ENCODE measurements around the gene CETN1. TPM values are rescaled to one million over a fixed set of nuclear protein-coding genes. Genes with fewer than 3 reads are reported as not detected.

CETN1 gene
- total and polyA plus RNA-seq, 2 of the 13 experiments (the other 11 are each of a cell fraction or from before 2014, with no cell fraction given): not detected

DNA sequence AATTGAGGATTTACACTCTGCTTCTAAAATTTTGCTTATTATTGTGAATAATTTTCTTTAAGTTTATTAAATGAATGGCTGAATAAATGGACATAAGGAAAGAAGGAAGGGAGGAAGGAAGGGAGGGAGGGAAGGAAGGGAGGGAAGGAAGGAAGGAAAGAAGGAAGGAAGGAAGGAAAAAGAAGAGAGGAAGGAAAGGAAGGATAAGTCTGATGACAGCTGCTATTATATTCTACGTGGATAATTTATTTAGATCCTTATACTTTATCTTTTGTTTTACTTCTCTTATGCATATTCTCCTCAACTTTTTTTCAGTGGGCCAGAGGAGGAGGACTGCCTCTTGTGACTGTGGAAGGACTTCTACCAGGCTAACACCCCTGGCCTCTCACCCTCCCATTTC, 34.0 kb downstream of the CETN1 start:
- Histone ChIP-seq H2AFZ (ENCODE audit: low read length) (no peak overlapping the region), H3K36me3 (replicated peaks in 1 of 2; ENCODE audit: control insufficient read depth in 1 of 2, insufficient read depth in 2 of 2, low read length in 2 of 2) (no peaks in the 10 kb centered on the region), H4K20me1 (ENCODE audit: insufficient read depth, low read length) (no peaks in the 10 kb centered on the region), H3K27me3 (ENCODE audit: control insufficient read depth in 1 of 2, insufficient read depth in 2 of 2, low read length in 2 of 2) (no peaks in the 10 kb centered on the region; a peak in 3 of 5 replicates), H3K9me3 (ENCODE audit: low read length) (no peaks in the 10 kb centered on the region), H3K79me2 (ENCODE audit: insufficient read depth, low read length) (no peaks in the 10 kb centered on the region), H3K27ac (ENCODE audit: extremely low read length, insufficient read depth, low read length) (no peak overlapping the region), H3K4me3 (replicated peaks in 1 of 3; ENCODE audit: insufficient read depth in 1 of 3, low read depth in 2 of 3, low read length in 3 of 3) (no peak overlapping the region), H3K4me1 (ENCODE audit: insufficient read depth, low read length) (no peaks in the 10 kb centered on the region), H3K9ac (ENCODE audit: insufficient read depth, low read depth, low read length) (no peak overlapping the region), H3K4me2 (ENCODE audit: low read depth, low read length) (no peak overlapping the region)
- no peak for ATAC-seq
- DNase-seq (ENCODE audit: low spot score): no peak
- intact Hi-C loops (cut with micrococcal nuclease; ENCODE audit: unreplicated experiment): no loop called here
- ChIA-PET CTCF (ENCODE audit: low intra/inter-chr PET ratio, low total read pairs) (no interaction called here), POLR2A (no interaction called here)
- in situ Hi-C loops (cut with HindIII; ENCODE audit: extremely low pct_ligation_motif_present, low pct_unique_long_range_greater_than_20kb): loop anchor here (10.0 to 25.0 kb wide), 2 partner anchors 223 to 339 kb away; no protein-coding TSS in a partner anchor
- 28% methylated on average over 1 of the region's 1 CpG for WGBS (ENCODE audit: low lambda C conversion rate)
- FAIRE-seq: no peak
- TF ChIP-seq KLF15 (CRISPR knock-in tag; IDR thresholded peaks at IDR 0.05; ENCODE audit: borderline replicate concordance): no peak
- no peak for TF ChIP-seq HNRNPL (IDR thresholded peaks at IDR 0.05; ENCODE audit: low read depth, low read length)
- TF ChIP-seq ZNF547 (CRISPR knock-in tag; IDR thresholded peaks at IDR 0.05): no peak
- no peak for TF ChIP-seq PTBP1 (IDR thresholded peaks at IDR 0.05; ENCODE audit: low read depth, low read length, poor library complexity, severe bottlenecking)
- TF ChIP-seq HNRNPK (IDR thresholded peaks at IDR 0.05; ENCODE audit: low read depth, low read length, poor library complexity, severe bottlenecking): peak; percentile 61
- TF ChIP-seq, protein P1, sequence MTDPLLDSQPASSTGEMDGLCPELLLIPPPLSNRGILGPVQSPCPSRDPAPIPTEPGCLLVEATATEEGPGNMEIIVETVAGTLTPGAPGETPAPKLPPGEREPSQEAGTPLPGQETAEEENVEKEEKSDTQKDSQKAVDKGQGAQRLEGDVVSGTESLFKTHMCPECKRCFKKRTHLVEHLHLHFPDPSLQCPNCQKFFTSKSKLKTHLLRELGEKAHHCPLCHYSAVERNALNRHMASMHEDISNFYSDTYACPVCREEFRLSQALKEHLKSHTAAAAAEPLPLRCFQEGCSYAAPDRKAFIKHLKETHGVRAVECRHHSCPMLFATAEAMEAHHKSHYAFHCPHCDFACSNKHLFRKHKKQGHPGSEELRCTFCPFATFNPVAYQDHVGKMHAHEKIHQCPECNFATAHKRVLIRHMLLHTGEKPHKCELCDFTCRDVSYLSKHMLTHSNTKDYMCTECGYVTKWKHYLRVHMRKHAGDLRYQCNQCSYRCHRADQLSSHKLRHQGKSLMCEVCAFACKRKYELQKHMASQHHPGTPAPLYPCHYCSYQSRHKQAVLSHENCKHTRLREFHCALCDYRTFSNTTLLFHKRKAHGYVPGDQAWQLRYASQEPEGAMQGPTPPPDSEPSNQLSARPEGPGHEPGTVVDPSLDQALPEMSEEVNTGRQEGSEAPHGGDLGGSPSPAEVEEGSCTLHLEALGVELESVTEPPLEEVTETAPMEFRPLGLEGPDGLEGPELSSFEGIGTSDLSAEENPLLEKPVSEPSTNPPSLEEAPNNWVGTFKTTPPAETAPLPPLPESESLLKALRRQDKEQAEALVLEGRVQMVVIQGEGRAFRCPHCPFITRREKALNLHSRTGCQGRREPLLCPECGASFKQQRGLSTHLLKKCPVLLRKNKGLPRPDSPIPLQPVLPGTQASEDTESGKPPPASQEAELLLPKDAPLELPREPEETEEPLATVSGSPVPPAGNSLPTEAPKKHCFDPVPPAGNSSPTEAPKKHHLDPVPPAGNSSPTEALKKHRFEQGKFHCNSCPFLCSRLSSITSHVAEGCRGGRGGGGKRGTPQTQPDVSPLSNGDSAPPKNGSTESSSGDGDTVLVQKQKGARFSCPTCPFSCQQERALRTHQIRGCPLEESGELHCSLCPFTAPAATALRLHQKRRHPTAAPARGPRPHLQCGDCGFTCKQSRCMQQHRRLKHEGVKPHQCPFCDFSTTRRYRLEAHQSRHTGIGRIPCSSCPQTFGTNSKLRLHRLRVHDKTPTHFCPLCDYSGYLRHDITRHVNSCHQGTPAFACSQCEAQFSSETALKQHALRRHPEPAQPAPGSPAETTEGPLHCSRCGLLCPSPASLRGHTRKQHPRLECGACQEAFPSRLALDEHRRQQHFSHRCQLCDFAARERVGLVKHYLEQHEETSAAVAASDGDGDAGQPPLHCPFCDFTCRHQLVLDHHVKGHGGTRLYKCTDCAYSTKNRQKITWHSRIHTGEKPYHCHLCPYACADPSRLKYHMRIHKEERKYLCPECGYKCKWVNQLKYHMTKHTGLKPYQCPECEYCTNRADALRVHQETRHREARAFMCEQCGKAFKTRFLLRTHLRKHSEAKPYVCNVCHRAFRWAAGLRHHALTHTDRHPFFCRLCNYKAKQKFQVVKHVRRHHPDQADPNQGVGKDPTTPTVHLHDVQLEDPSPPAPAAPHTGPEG (CRISPR knock-in tag; IDR thresholded peaks at IDR 0.05): no peak
- BruUV-seq (replicated peaks): no TSS peak

All from HepG2 (cell line).